Trophoblast cell (in vitro differentiated cells and primary cell): ENCODE results near the gene DNTTIP2.
"Not testable (repeated sequence)": the region's sequence is repeated elsewhere in the genome, so short reads cannot be mapped to it uniquely, and the experiment has no call there.

ENCODE experiments used
- DNase-seq, 2 donors: peaks; one replicate each; pipeline ENCODE4 v3.0.0-alpha.2; 2016
- H2AFZ ChIP-seq: 2 replicates; pipeline ENCODE4 v1.6.1; 2013; ENCODE audit warnings: low read length, moderate library complexity, mild to moderate bottlenecking; ENCODE audit not compliant: insufficient read depth, poor library complexity
- H2AK5ac ChIP-seq: 2 replicates; pipeline ENCODE4 v1.6.1; 2013; ENCODE audit warnings: mild to moderate bottlenecking, low read length
- H2BK120ac ChIP-seq: 2 replicates; pipeline ENCODE4 v1.6.1; 2013; ENCODE audit warnings: low read length, mild to moderate bottlenecking, moderate library complexity; ENCODE audit not compliant: insufficient read depth, poor library complexity
- H2BK12ac ChIP-seq: 2 replicates; pipeline ENCODE4 v1.6.1; 2013; ENCODE audit warnings: mild to moderate bottlenecking, low read length, moderate library complexity
- H2BK5ac ChIP-seq: 2 replicates; pipeline ENCODE4 v1.6.1; 2013; ENCODE audit warnings: low read length, low read depth, moderate library complexity, mild to moderate bottlenecking; ENCODE audit not compliant: poor library complexity
- H3K14ac ChIP-seq: 2 replicates; pipeline ENCODE4 v1.6.1; 2013; ENCODE audit warnings: mild to moderate bottlenecking, low read length
- H3K18ac ChIP-seq: 2 replicates; pipeline ENCODE4 v1.6.1; 2013; ENCODE audit warnings: mild to moderate bottlenecking, low read length
- H3K23ac ChIP-seq: 2 replicates; pipeline ENCODE4 v1.6.1; 2013; ENCODE audit warnings: low read length
- H3K27ac ChIP-seq: 2 replicates; pipeline ENCODE4 v1.5.1; 2013; ENCODE audit warnings: low read depth, mild to moderate bottlenecking, inconsistent platforms, low read length, moderate library complexity
- H3K27me3 ChIP-seq: 2 replicates; pipeline ENCODE4 v1.6.1; 2013; ENCODE audit warnings: inconsistent platforms, mild to moderate bottlenecking, low read length, moderate library complexity; ENCODE audit not compliant: insufficient read depth
- H3K36me3 ChIP-seq, 2 experiments: 1 replicate in 1 of 2; 2 replicates in 1 of 2; pipeline ENCODE4 v1.6.1; 2013; ENCODE audit warnings: low read length in 2 of 2, mild to moderate bottlenecking in 2 of 2, moderate library complexity in 1 of 2; ENCODE audit not compliant: insufficient read depth in 2 of 2, control insufficient read depth in 1 of 2
- H3K4ac ChIP-seq: 2 replicates; pipeline ENCODE4 v1.6.1; 2013; ENCODE audit warnings: low read depth, mild to moderate bottlenecking, low read length, moderate library complexity
- H3K4me1 ChIP-seq, 2 experiments: 1 replicate in 1 of 2; 2 replicates in 1 of 2; pipeline ENCODE4 v1.6.1; 2013; ENCODE audit warnings: low read length in 2 of 2, mild to moderate bottlenecking in 2 of 2, moderate library complexity in 1 of 2; ENCODE audit not compliant: insufficient read depth in 2 of 2, control insufficient read depth in 1 of 2
- H3K4me2 ChIP-seq: 2 replicates; pipeline ENCODE4 v1.6.1; 2013; ENCODE audit warnings: inconsistent platforms, mild to moderate bottlenecking, low read length, moderate library complexity
- H3K4me3 ChIP-seq: 2 replicates; pipeline ENCODE4 v1.5.1; 2013; ENCODE audit warnings: mild to moderate bottlenecking, low read depth, low read length, inconsistent platforms
- H3K79me1 ChIP-seq: one replicate; pipeline ENCODE4 v1.6.1; 2013; ENCODE audit warnings: low read length
- H3K79me2 ChIP-seq: 2 replicates; pipeline ENCODE4 v1.6.1; 2013; ENCODE audit warnings: low read length, mild to moderate bottlenecking; ENCODE audit not compliant: control insufficient read depth, insufficient read depth, poor library complexity
- H3K9ac ChIP-seq: 2 replicates; pipeline ENCODE4 v1.6.1; 2013; ENCODE audit warnings: mild to moderate bottlenecking, low read length
- H3K9me3 ChIP-seq: 2 replicates; pipeline ENCODE4 v1.6.1; 2013; ENCODE audit warnings: low read depth, mild to moderate bottlenecking, control low read depth, inconsistent platforms, low read length; ENCODE audit not compliant: insufficient read depth
- H4K12ac ChIP-seq: 2 replicates; pipeline ENCODE4 v1.6.1; 2013; ENCODE audit warnings: low read depth, mild to moderate bottlenecking, low read length, moderate library complexity
- H4K8ac ChIP-seq: 2 replicates; pipeline ENCODE4 v1.6.1; 2013; ENCODE audit warnings: low read depth, mild to moderate bottlenecking, low read length, moderate library complexity
- H4K91ac ChIP-seq: one replicate; pipeline ENCODE4 v1.6.1; 2013; ENCODE audit warnings: low read depth, mild to moderate bottlenecking, low read length, moderate library complexity
- WGBS: extraction: QIAGEN DNeasy Blood & Tissue Kit; methylation state at CpG from one replicate; pipeline ENCODE4 v1.1.7; 2013; ENCODE audit warnings: missing lambda C conversion rate; ENCODE audit not compliant: insufficient read length, insufficient coverage; ENCODE audit errors: extremely low coverage; 5-methylcytosine and 5-hydroxymethylcytosine counted together

DNTTIP2 gene

GRCh38 chr1:93868492-93868891 lies 10.5 kb downstream of the DNTTIP2 start:
- not testable (repeated sequence) for H2BK5ac ChIP-seq, H3K9me3 ChIP-seq, DNase-seq, H3K23ac ChIP-seq, H3K36me3 ChIP-seq, H2BK120ac ChIP-seq, H3K79me2 ChIP-seq, H3K27me3 ChIP-seq, H3K14ac ChIP-seq, H4K8ac ChIP-seq, H3K4me2 ChIP-seq, H3K18ac ChIP-seq, H2AFZ ChIP-seq, H3K79me1 ChIP-seq, H2BK12ac ChIP-seq, H4K12ac ChIP-seq, H3K4ac ChIP-seq, H3K4me1 ChIP-seq, H3K27ac ChIP-seq, H4K91ac ChIP-seq, H3K4me3 ChIP-seq, H2AK5ac ChIP-seq, H3K9ac ChIP-seq
- WGBS = no CpG with 5 or more reads among the region's 1 CpG

DNA sequence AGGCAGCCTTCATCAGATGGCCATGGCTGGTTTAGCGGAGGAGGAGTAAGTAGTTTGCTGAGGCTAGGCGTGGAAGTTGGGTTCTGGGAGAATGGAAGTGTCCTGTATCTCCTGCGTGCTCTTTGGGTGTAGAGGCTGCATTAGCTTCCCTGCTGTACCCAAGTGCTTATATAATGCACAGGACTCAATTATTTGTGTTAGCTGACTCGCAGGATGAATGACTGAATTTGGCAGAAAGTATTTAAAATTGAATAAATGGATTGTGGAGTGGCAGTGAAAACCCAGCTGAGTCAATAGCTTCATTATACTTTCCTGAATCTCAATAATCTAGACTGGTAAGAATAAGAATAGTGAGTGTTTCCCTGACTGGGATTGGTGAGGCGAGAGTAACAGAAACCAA lies 13.8 kb downstream of the DNTTIP2 start:
- H3K27me3 ChIP-seq = no peaks in the 10 kb centered on the region
- no peak overlapping the region for H2AK5ac ChIP-seq
- H3K14ac ChIP-seq = no peak overlapping the region
- H3K9me3 ChIP-seq = no peaks in the 10 kb centered on the region
- H3K4me3 ChIP-seq = no peak overlapping the region
- no peak overlapping the region for H2BK12ac ChIP-seq
- no peaks in the 10 kb centered on the region for H3K79me2 ChIP-seq
- no peak overlapping the region for H3K4me2 ChIP-seq
- no peak overlapping the region for H3K18ac ChIP-seq
- H4K12ac ChIP-seq = no peak overlapping the region
- no peak for DNase-seq
- H3K79me1 ChIP-seq = no peaks in the 10 kb centered on the region
- H3K4ac ChIP-seq = no peak overlapping the region
- no peak overlapping the region for H2BK5ac ChIP-seq
- H3K36me3 ChIP-seq = peaks cover 2 to 4% of the 10 kb centered on the region in 2 experiments
- no peak overlapping the region for H4K91ac ChIP-seq
- H2BK120ac ChIP-seq = no peak overlapping the region
- no peak overlapping the region for H4K8ac ChIP-seq
- H3K9ac ChIP-seq = peak overlapping the region; percentile 22
- no CpG with 5 or more reads among the region's 5 CpGs for WGBS
- no peak overlapping the region for H2AFZ ChIP-seq
- H3K27ac ChIP-seq = no peak overlapping the region
- H3K4me1 ChIP-seq = peaks cover 0 to 5% of the 10 kb centered on the region in 2 experiments
- H3K23ac ChIP-seq = peak overlapping the region; percentile 52

DNA sequence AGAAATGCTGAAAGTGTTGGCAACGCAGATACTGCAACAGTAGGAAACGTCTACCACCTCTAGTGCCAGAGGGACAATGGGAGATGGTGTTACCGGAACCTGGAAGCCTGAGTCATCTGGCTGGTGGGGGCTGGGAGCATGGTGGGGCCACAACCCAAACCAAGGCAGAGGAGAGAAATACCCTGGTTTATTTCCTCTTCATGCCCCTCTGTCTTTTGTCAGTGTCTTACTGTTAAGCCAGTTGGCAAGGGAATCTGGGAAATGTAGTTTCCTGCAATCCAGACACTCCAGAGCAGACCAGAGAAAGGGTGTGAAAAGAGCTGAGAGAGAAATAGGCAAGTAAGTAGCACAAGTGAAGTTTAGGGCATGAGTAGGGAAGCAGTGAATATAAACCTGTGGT lies 14.8 kb downstream of the DNTTIP2 start:
- Histone ChIP-seq H3K14ac (no peak overlapping the region), H3K79me1 (no peaks in the 10 kb centered on the region), H3K4me3 (no peak overlapping the region), H4K91ac (no peak overlapping the region), H3K4me2 (no peak overlapping the region), H3K27ac (no peak overlapping the region), H2AK5ac (no peak overlapping the region), H3K23ac (no peak overlapping the region), H2BK12ac (no peak overlapping the region), H3K36me3 (peaks cover 2 to 4% of the 10 kb centered on the region in 2 experiments), H3K4me1 (peaks cover 0 to 5% of the 10 kb centered on the region in 2 experiments), H4K8ac (no peak overlapping the region), H2AFZ (no peak overlapping the region), H2BK5ac (no peak overlapping the region), H4K12ac (no peak overlapping the region), H3K9ac (no peak overlapping the region), H3K18ac (no peak overlapping the region), H3K4ac (no peak overlapping the region), H3K27me3 (no peaks in the 10 kb centered on the region), H3K79me2 (no peaks in the 10 kb centered on the region), H3K9me3 (no peaks in the 10 kb centered on the region), H2BK120ac (no peak overlapping the region)
- DNase-seq = no peak
- WGBS = no CpG with 5 or more reads among the region's 3 CpGs

- not testable (repeated sequence) for H3K9me3 ChIP-seq, H3K9ac ChIP-seq, H3K23ac ChIP-seq, H3K79me2 ChIP-seq, DNase-seq, H3K14ac ChIP-seq, H3K79me1 ChIP-seq, H3K4ac ChIP-seq, H3K4me1 ChIP-seq, H3K4me2 ChIP-seq, H3K4me3 ChIP-seq, H4K8ac ChIP-seq, H2AFZ ChIP-seq, H3K27ac ChIP-seq, H3K27me3 ChIP-seq, H2BK5ac ChIP-seq, H2AK5ac ChIP-seq, H3K18ac ChIP-seq, H2BK120ac ChIP-seq, H4K91ac ChIP-seq, H3K36me3 ChIP-seq, H2BK12ac ChIP-seq, H4K12ac ChIP-seq
- no CpG with 5 or more reads among the region's 3 CpGs for WGBS
Measured at GRCh38 chr1:93857653-93858052, 21.4 kb downstream of the DNTTIP2 start.
